HG03135 (cell line): ENCODE measurements around the gene JAZF1.
"Not testable (repeated sequence)": the region's sequence is repeated elsewhere in the genome, so short reads cannot be mapped to it uniquely, and the experiment has no call there.

Experiments used
- ATAC-seq: cut with Tn5 transposase; IDR thresholded peaks from one replicate; pipeline ENCODE4 v1.9.1; 2021; ENCODE audit warnings: mild to moderate bottlenecking, moderate library complexity; ENCODE audit not compliant: unreplicated experiment

The JAZF1 gene

GRCh38 chr7:27889800-27890199, 290.8 kb downstream of the JAZF1 start:
- ATAC-seq, result no peak

GRCh38 chr7:27888736-27889135, 291.9 kb downstream of the JAZF1 start:
- no peak for ATAC-seq

- ATAC-seq, result not testable (repeated sequence)
These were observed 293.9 kb downstream of the JAZF1 start for GRCh38 chr7:27886710-27887109.

- ATAC-seq, result no peak
These were observed 294.9 kb downstream of the JAZF1 start for GRCh38 chr7:27885652-27886051.

GRCh38 chr7:27883696-27884095, 296.9 kb downstream of the JAZF1 start:
- no peak for ATAC-seq

GRCh38 chr7:27876756-27877155, 303.8 kb downstream of the JAZF1 start:
- no peak for ATAC-seq

GRCh38 chr7:27875832-27876231, 304.8 kb downstream of the JAZF1 start:
- ATAC-seq, result no peak

GRCh38 chr7:27875061-27875460, 305.5 kb downstream of the JAZF1 start:
- ATAC-seq, result no peak

GRCh38 chr7:27873981-27874957, 306.3 kb downstream of the JAZF1 start:
- ATAC-seq, result no peak

- ATAC-seq, result no peak
These were observed 308.0 kb downstream of the JAZF1 start for GRCh38 chr7:27872356-27873275.

- no peak for ATAC-seq
These were observed 308.7 kb downstream of the JAZF1 start for GRCh38 chr7:27871866-27872265.

GRCh38 chr7:27871086-27871485, 309.5 kb downstream of the JAZF1 start:
- no peak for ATAC-seq

- no peak for ATAC-seq
These were observed 310.0 kb downstream of the JAZF1 start for GRCh38 chr7:27870595-27870994.

- no peak for ATAC-seq
These were observed 311.5 kb downstream of the JAZF1 start for GRCh38 chr7:27869056-27869455.

- ATAC-seq, result no peak
These were observed 312.5 kb downstream of the JAZF1 start for GRCh38 chr7:27868131-27868550.

GRCh38 chr7:27866828-27867672, 313.5 kb downstream of the JAZF1 start:
- no peak for ATAC-seq

GRCh38 chr7:27866256-27866655, 314.3 kb downstream of the JAZF1 start:
- ATAC-seq, result no peak

- ATAC-seq, result no peak
These were observed 316.7 kb downstream of the JAZF1 start for GRCh38 chr7:27863880-27864279.

GRCh38 chr7:27861747-27862146, 318.8 kb downstream of the JAZF1 start:
- no peak for ATAC-seq

- no peak for ATAC-seq
These were observed 319.8 kb downstream of the JAZF1 start for GRCh38 chr7:27860800-27861199.
